Activated B cell treated with CpG ODN at 0.5 μM for 24 hours (primary cell): Measurements from ENCODE around the gene TMEM170B. TPM values are rescaled to one million over a fixed set of nuclear protein-coding genes. Genes with fewer than 3 reads are reported as not detected.

Source experiments
- ATAC-seq: fragments of 200-7000 bp; cut with Tn5 transposase; one replicate; pipeline ENCODE4 v1.10.0; 2021; ENCODE audit warnings: low read depth, mild to moderate bottlenecking, moderate library complexity
- CTCF ChIA-PET: fragments of 350-600 bp; sonication (Branson Sonifier 250); formaldehyde crosslinking; loops from one replicate; lab custom pipeline; 2021; ENCODE audit warnings: antibody characterized with exemption; lab: Charles Lee
- POLR2A ChIA-PET: fragments of 350-600 bp; sonication (Branson Sonifier 250); formaldehyde crosslinking; loops from one replicate; lab custom pipeline; 2021; ENCODE audit warnings: antibody characterized with exemption; lab: Charles Lee
- DNase-seq: peaks from one replicate; pipeline ENCODE4 v3.0.0; 2022
- H3K27ac Mint-ChIP-seq: one replicate; pipeline ENCODE4 v1.8.0; 2020; ENCODE audit warnings: mixed read lengths
- H3K27me3 Mint-ChIP-seq: one replicate; pipeline ENCODE4 v1.8.0; 2021; ENCODE audit warnings: mixed read lengths
- H3K36me3 Mint-ChIP-seq: one replicate; pipeline ENCODE4 v1.8.0; 2021; ENCODE audit warnings: low read depth, mixed read lengths
- H3K4me1 Mint-ChIP-seq: one replicate; pipeline ENCODE4 v1.8.0; 2021; ENCODE audit warnings: mixed read lengths
- H3K4me3 Mint-ChIP-seq: one replicate; pipeline ENCODE4 v1.8.0; 2020; ENCODE audit warnings: mild to moderate bottlenecking, mixed read lengths
- H3K9me3 Mint-ChIP-seq: one replicate; pipeline ENCODE4 v1.8.0; 2020; ENCODE audit warnings: mixed read lengths
- CTCF ChIP-seq: fragments of 200-600 bp; IDR thresholded peaks from one replicate; pipeline ENCODE4 v1.8.0; 2022; ENCODE audit warnings: antibody characterized with exemption, mild to moderate bottlenecking
- intact Hi-C: fragments of 100-400 bp; cut with micrococcal nuclease; formaldehyde crosslinking; loops from one replicate; pipeline ENCODE4 v1.15.1; 2024
- total RNA-seq: library from RNA; stranded (reverse); gene quantifications from 2 replicates; pipeline ENCODE4 v1.2.3, GENCODE V29; 2022

The TMEM170B gene
- total RNA-seq, 1 donor from 2014 or later, result 2.6 TPM

GRCh38 chr6:11600251-11600650 lies 62.7 kb downstream of the TMEM170B start:
- Mint-ChIP-seq H3K9me3 (no peaks in the 10 kb centered on the region), H3K27me3 (peaks cover 14% of the 10 kb centered on the region)
- CTCF ChIA-PET, result no interaction called here

GRCh38 chr6:11601776-11602605 lies 64.4 kb downstream of the TMEM170B start:
- DNase-seq (no peak), ATAC-seq (no peak)
- no peaks in the 10 kb centered on the region for H3K36me3 Mint-ChIP-seq
- no peaks in the 10 kb centered on the region for H3K4me1 Mint-ChIP-seq
- no peak overlapping the region for H3K27ac Mint-ChIP-seq
- peaks cover 25% of the 10 kb centered on the region for H3K27me3 Mint-ChIP-seq
- no peaks in the 10 kb centered on the region for H3K9me3 Mint-ChIP-seq
- intact Hi-C loops, result no loop called here
- H3K4me3 Mint-ChIP-seq, result no peak overlapping the region
- ChIA-PET POLR2A (no interaction called here), CTCF (no interaction called here)
- no peak for TF ChIP-seq CTCF

More at GRCh38 chr6:11600251-11600650, 62.7 kb downstream of the TMEM170B start:
- POLR2A ChIA-PET, result no interaction called here
- ATAC-seq (no peak), DNase-seq (no peak)
- H3K27ac Mint-ChIP-seq, result no peak overlapping the region
- TF ChIP-seq CTCF, result no peak
- H3K36me3 Mint-ChIP-seq, result no peaks in the 10 kb centered on the region
- no peaks in the 10 kb centered on the region for H3K4me1 Mint-ChIP-seq
- intact Hi-C loops, result no loop called here
- H3K4me3 Mint-ChIP-seq, result no peak overlapping the region

- ATAC-seq (no peak), DNase-seq (no peak)
- no peak for TF ChIP-seq CTCF
- Mint-ChIP-seq H3K27me3 (peaks cover 34% of the 10 kb centered on the region), H3K9me3 (no peaks in the 10 kb centered on the region), H3K4me1 (no peaks in the 10 kb centered on the region), H3K4me3 (no peak overlapping the region), H3K36me3 (no peaks in the 10 kb centered on the region), H3K27ac (no peak overlapping the region)
- POLR2A ChIA-PET, result no interaction called here
- CTCF ChIA-PET, result no interaction called here
- intact Hi-C loops, result no loop called here
Observed at GRCh38 chr6:11604215-11604614, 66.7 kb downstream of the TMEM170B start.

- no peak for TF ChIP-seq CTCF
- Mint-ChIP-seq H3K9me3 (no peaks in the 10 kb centered on the region), H3K27me3 (peaks cover 34% of the 10 kb centered on the region), H3K4me1 (no peaks in the 10 kb centered on the region), H3K4me3 (no peak overlapping the region), H3K36me3 (no peaks in the 10 kb centered on the region), H3K27ac (no peak overlapping the region)
- POLR2A ChIA-PET, result no interaction called here
- no peak for ATAC-seq
- CTCF ChIA-PET, result no interaction called here
- intact Hi-C loops, result no loop called here
- DNase-seq, result no peak
Observed at GRCh38 chr6:11604836-11605506, 67.4 kb downstream of the TMEM170B start.

- ATAC-seq, result no peak
- no peaks in the 10 kb centered on the region for H3K4me1 Mint-ChIP-seq
- H3K9me3 Mint-ChIP-seq, result no peaks in the 10 kb centered on the region
- CTCF ChIA-PET, result no interaction called here
- no peaks in the 10 kb centered on the region for H3K36me3 Mint-ChIP-seq
- H3K27ac Mint-ChIP-seq, result no peak overlapping the region
- no peak for TF ChIP-seq CTCF
- intact Hi-C loops, result no loop called here
- no peak for DNase-seq
- POLR2A ChIA-PET, result no interaction called here
- H3K4me3 Mint-ChIP-seq, result no peak overlapping the region
- H3K27me3 Mint-ChIP-seq, result peaks cover 34% of the 10 kb centered on the region
Observed at GRCh38 chr6:11605507-11605905, 68.0 kb downstream of the TMEM170B start.
